ENCODE measurements around the gene NVL.

DNA sequence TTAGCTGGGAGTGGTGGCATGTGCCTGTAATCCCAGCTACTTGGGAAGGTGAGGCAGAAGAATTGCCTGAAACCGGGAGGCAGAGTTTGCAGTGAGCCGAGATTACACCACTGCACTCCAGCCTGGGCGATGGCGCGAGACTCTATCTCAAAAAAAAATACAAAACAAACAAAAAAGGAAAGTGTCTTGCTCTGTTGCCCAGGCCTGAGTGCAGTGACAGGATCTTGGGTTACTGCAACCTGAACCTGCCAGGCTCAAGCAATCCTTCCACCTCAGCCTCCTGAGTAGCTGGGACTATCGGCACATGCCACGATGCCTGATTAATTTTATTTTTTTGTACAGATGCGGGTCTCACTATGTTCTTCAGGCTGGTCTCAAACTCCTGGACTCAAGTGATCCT is 113.6 kb downstream of the NVL start:
- TF ChIP-seq GLIS3 (CRISPR knock-in tag; IDR thresholded peaks at IDR 0.05) (no peak), ISL1 (CRISPR knock-in tag; IDR thresholded peaks at IDR 0.05) (no peak), SNAI2 (CRISPR knock-in tag; IDR thresholded peaks at IDR 0.05) (no peak), ZFP3 (CRISPR knock-in tag; IDR thresholded peaks at IDR 0.05) (no peak), BACH2 (CRISPR knock-in tag; IDR thresholded peaks at IDR 0.05; ENCODE audit: borderline replicate concordance) (no peak), ZFP30 (CRISPR knock-in tag; IDR thresholded peaks at IDR 0.05) (no peak), CSDC2 (CRISPR knock-in tag; IDR thresholded peaks at IDR 0.05) (no peak)
- TF ChIP-seq, protein P1, sequence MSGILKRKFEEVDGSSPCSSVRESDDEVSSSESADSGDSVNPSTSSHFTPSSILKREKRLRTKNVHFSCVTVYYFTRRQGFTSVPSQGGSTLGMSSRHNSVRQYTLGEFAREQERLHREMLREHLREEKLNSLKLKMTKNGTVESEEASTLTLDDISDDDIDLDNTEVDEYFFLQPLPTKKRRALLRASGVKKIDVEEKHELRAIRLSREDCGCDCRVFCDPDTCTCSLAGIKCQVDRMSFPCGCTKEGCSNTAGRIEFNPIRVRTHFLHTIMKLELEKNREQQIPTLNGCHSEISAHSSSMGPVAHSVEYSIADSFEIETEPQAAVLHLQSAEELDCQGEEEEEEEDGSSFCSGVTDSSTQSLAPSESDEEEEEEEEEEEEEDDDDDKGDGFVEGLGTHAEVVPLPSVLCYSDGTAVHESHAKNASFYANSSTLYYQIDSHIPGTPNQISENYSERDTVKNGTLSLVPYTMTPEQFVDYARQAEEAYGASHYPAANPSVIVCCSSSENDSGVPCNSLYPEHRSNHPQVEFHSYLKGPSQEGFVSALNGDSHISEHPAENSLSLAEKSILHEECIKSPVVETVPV (CRISPR knock-in tag; IDR thresholded peaks at IDR 0.05): no peak
- TF ChIP-seq, protein P2, sequence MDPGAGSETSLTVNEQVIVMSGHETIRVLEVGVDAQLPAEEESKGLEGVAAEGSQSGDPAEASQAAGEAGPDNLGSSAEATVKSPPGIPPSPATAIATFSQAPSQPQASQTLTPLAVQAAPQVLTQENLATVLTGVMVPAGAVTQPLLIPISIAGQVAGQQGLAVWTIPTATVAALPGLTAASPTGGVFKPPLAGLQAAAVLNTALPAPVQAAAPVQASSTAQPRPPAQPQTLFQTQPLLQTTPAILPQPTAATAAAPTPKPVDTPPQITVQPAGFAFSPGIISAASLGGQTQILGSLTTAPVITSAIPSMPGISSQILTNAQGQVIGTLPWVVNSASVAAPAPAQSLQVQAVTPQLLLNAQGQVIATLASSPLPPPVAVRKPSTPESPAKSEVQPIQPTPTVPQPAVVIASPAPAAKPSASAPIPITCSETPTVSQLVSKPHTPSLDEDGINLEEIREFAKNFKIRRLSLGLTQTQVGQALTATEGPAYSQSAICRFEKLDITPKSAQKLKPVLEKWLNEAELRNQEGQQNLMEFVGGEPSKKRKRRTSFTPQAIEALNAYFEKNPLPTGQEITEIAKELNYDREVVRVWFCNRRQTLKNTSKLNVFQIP (CRISPR knock-in tag; IDR thresholded peaks at IDR 0.05; ENCODE audit: borderline replicate concordance, low read depth): no peak
- TF ChIP-seq, protein P3, sequence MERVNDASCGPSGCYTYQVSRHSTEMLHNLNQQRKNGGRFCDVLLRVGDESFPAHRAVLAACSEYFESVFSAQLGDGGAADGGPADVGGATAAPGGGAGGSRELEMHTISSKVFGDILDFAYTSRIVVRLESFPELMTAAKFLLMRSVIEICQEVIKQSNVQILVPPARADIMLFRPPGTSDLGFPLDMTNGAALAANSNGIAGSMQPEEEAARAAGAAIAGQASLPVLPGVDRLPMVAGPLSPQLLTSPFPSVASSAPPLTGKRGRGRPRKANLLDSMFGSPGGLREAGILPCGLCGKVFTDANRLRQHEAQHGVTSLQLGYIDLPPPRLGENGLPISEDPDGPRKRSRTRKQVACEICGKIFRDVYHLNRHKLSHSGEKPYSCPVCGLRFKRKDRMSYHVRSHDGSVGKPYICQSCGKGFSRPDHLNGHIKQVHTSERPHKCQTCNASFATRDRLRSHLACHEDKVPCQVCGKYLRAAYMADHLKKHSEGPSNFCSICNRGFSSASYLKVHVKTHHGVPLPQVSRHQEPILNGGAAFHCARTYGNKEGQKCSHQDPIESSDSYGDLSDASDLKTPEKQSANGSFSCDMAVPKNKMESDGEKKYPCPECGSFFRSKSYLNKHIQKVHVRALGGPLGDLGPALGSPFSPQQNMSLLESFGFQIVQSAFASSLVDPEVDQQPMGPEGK (CRISPR knock-in tag; IDR thresholded peaks at IDR 0.05; ENCODE audit: borderline replicate concordance): no peak
